Hepatocyte (in vitro differentiated cells): ENCODE data around the gene PTCD3.

Experiments
- CTCF ChIP-seq: fragments of 200-600 bp; sonication (generic); IDR thresholded peaks from 2 replicates; pipeline ENCODE4 v1.5.1; 2016; ENCODE audit warnings: antibody characterized with exemption, mild to moderate bottlenecking; ENCODE audit not compliant: poor library complexity
- EZH2 ChIP-seq: fragments of 200-600 bp; sonication (generic); IDR thresholded peaks from 2 replicates; pipeline ENCODE4 v1.6.1; 2016; ENCODE audit warnings: antibody characterized with exemption, mild to moderate bottlenecking, borderline replicate concordance
- EZH2phosphoT487 ChIP-seq: fragments of 200-600 bp; sonication (generic); IDR thresholded peaks from one replicate; pipeline ENCODE4 v1.6.1; 2018; ENCODE audit warnings: antibody characterized with exemption, mild to moderate bottlenecking, low read depth, moderate library complexity; ENCODE audit not compliant: unreplicated experiment, severe bottlenecking

GRCh38 chr2:86147793-86148192 lies 41.8 kb downstream of the PTCD3 start:
- no peak for TF ChIP-seq CTCF
- TF ChIP-seq EZH2: no peak
- TF ChIP-seq EZH2phosphoT487: no peak
